ENCODE data around the gene FGF11. TPM values are rescaled to one million over a fixed set of nuclear protein-coding genes. Genes with fewer than 3 reads are reported as not detected.

Gene FGF11
- total RNA-seq, 4 donors from 2014 or later: 1.2 to 7.4 (median 4.1) TPM

DNA sequence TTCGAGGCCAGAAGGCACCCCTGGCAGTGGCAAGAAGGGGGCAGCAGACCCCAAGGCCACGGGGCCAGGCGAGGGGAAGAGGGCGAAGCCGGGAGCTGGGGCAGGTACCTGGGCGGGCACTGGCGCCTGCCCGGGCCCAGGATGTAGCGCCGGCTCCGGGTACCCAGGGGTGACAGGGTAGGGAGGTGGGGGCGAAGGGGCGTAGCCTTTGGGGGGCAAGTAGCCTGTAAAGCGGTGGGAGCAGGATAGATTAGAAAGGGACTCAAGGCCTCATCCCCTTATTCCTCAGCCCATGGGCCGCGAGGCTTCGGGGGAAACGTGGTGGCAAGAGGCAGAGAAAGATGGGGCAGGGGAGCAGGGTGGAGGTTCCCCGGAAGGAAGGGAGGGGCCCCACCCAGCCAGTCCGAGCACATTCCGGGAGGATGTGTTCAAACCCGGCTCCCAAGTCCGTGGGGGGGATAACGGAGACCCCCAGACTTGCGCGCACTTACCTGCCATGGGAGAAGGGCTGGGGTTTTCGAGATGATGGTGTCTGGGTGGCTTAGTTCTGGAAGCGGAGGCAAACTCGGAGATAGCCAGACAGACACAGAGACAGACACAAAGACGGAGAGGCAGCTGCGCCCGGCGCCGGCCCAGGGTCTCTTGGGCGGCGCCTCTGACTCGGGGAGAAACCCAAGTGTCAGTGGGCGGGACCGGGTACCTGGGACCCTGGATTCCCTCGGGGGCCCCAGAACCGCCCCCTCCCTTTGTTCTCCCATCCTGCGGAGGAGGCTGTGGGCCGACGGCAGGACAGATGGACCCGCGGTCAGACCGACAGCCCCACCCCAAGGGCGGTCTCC, 45.5 kb upstream of the FGF11 start:
- H3K4me3 ChIP-seq: peak overlapping the region; percentile 73 to 97 (median 88)
- H3K27ac ChIP-seq: peak overlapping the region; percentile 83 to 97 (median 90)
- ATAC-seq (peak; percentile 16 to 24), DNase-seq (peak in 1 of 2 donors; percentile 15)
- peaks cover 0 to 22% of the 10 kb centered on the region in 2 donors for H3K36me3 ChIP-seq
- no peaks in the 10 kb centered on the region for H3K9me3 ChIP-seq
- in situ Hi-C loops (cut with MboI; ENCODE audit: low sequenced_read_pairs in 4 of 4): no loop called here
- intact Hi-C loops (cut with DNase I; ENCODE audit: low total_unique reads): loop anchor here (1.0 kb wide), 4 partner anchors 9 to 90 kb away; partner anchors contain the start of genes POLR2A and TMEM102
- H3K4me1 ChIP-seq: peaks cover 9 to 10% of the 10 kb centered on the region in 2 donors
- no peaks in the 10 kb centered on the region for H3K27me3 ChIP-seq
- TF ChIP-seq, protein P1, sequence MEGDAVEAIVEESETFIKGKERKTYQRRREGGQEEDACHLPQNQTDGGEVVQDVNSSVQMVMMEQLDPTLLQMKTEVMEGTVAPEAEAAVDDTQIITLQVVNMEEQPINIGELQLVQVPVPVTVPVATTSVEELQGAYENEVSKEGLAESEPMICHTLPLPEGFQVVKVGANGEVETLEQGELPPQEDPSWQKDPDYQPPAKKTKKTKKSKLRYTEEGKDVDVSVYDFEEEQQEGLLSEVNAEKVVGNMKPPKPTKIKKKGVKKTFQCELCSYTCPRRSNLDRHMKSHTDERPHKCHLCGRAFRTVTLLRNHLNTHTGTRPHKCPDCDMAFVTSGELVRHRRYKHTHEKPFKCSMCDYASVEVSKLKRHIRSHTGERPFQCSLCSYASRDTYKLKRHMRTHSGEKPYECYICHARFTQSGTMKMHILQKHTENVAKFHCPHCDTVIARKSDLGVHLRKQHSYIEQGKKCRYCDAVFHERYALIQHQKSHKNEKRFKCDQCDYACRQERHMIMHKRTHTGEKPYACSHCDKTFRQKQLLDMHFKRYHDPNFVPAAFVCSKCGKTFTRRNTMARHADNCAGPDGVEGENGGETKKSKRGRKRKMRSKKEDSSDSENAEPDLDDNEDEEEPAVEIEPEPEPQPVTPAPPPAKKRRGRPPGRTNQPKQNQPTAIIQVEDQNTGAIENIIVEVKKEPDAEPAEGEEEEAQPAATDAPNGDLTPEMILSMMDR (IDR thresholded peaks at IDR 0.05 in 4 of 5, conservative IDR thresholded peaks at IDR 0.05 in 1 of 5): no peak
- TF ChIP-seq POLR2A (IDR thresholded peaks at IDR 0.05): no peak

DNA sequence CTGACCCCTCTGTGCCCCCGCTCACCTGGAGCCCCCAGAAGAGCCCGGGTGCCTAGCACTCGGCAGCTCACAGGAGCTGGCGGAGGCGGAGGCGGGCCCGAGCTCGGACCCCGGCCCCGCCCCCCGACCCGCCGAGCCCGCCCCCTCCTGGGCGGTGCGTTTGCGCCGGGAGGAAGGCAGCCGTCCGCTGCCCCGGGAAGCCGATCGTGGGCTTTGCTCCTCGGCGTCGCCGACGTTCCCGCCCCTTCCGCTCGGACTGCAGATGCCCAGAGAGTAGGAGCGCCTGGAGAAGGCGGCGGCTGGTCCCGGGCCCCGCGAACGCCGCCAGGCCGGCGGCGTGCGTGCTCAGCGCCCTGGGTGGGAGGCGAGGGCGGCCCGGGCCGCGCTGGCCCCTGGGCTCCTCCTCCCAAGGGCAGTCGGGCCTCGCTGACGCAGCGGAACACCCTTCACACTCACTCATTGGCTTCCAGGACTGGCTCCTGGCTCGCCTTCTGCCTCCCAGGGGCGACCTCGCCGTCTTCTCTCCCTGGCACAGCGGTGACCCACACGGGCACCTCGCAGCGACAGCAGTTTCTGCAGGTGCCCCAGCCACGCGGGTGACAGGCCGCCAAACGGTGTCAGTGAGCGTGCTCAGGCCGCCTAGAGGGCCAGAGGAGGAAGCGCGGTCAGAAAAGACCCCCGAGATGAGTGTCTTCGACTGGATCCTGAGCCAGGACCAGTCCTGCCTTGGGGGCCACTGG, 44.7 kb upstream of the FGF11 start, which contains the start of gene PLSCR3:
TSS of gene PLSCR3 (minus strand) at position 74 of the 740 bp plus-strand sequence. CDS start 415 bp downstream, outside the sequence.
- H3K4me1 ChIP-seq: peaks cover 9 to 10% of the 10 kb centered on the region in 2 donors
- ATAC-seq (peak; percentile 89 to 91), DNase-seq (peak; percentile 64 to 81)
- no peaks in the 10 kb centered on the region for H3K9me3 ChIP-seq
- TF ChIP-seq POLR2A (IDR thresholded peaks at IDR 0.05): peak; percentile 93
- TF ChIP-seq, protein P1 (IDR thresholded peaks at IDR 0.05 in 4 of 5, conservative IDR thresholded peaks at IDR 0.05 in 1 of 5): peak; percentile 32 to 61 (median 42)
- H3K27ac ChIP-seq: peak within 1 kb of the TSS; percentile 83 to 97 (median 90)
- no peaks in the 10 kb centered on the region for H3K27me3 ChIP-seq
- H3K36me3 ChIP-seq: peaks cover 0 to 19% of the 10 kb centered on the region in 2 donors
- intact Hi-C loops (cut with DNase I; ENCODE audit: low total_unique reads) (loop anchor here (1.0 kb wide), 4 partner anchors 9 to 90 kb away; partner anchors contain the start of genes POLR2A and TMEM102), in situ Hi-C loops (cut with MboI; ENCODE audit: low sequenced_read_pairs in 4 of 4) (no loop called here)
- peak within 1 kb of the TSS; percentile 73 to 97 (median 88) for H3K4me3 ChIP-seq

DNA sequence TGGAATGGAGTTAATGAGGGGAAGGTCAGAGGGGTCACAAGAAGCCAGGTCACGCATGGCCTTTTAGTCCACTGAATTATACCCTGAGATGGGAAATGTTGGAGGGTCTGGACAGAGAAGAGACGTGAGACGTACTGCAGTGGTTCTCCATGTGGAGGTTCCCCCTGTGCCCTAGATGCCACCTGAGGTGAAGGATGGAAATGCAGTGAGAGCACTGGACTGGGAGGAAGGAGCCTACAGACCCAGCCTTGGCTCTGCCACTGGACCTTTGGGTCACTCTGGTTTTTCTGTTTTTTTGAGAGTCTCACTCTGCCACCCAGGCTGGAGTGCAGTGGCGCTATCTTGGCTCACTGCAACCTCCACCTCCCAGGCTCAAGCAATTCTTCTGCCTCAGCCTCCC, 43.2 kb upstream of the FGF11 start:
- ATAC-seq: no peak
- H3K27me3 ChIP-seq: no peaks in the 10 kb centered on the region
- H3K36me3 ChIP-seq: peaks cover 0 to 4% of the 10 kb centered on the region in 2 donors
- no peak overlapping the region for H3K27ac ChIP-seq
- no peak overlapping the region for H3K4me3 ChIP-seq
- no peaks in the 10 kb centered on the region for H3K9me3 ChIP-seq
- no peak for DNase-seq
- intact Hi-C loops (cut with DNase I; ENCODE audit: low total_unique reads): no loop called here
- in situ Hi-C loops (cut with MboI; ENCODE audit: low sequenced_read_pairs in 4 of 4): no loop called here
- peaks cover 9 to 10% of the 10 kb centered on the region in 2 donors for H3K4me1 ChIP-seq
- no peak for TF ChIP-seq POLR2A (IDR thresholded peaks at IDR 0.05)
- TF ChIP-seq, protein P1 (IDR thresholded peaks at IDR 0.05 in 4 of 5, conservative IDR thresholded peaks at IDR 0.05 in 1 of 5): no peak

DNA sequence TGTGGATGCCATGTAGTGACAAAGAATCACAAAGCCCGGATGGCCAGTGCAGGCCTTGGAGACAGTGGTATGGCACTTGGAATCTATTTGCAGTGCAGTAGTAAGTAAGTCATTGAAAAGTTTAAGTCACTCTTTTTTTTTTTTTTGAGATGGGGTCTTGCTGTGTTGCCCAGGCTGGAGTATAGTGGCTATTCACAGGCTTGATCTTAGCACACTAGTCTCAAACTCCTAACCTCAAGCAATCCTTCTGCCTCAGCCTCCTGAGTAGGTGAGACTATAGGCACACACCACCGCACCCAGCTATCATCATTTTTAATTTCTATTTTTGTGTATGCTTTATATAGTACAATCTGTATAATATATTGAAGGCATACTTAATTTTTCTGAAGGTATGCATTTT, 40.7 kb upstream of the FGF11 start:
- no peaks in the 10 kb centered on the region for H3K36me3 ChIP-seq
- intact Hi-C loops (cut with DNase I; ENCODE audit: low total_unique reads): no loop called here
- H3K27ac ChIP-seq: no peak overlapping the region
- DNase-seq: no peak
- peaks cover 17 to 22% of the 10 kb centered on the region in 2 donors for H3K4me1 ChIP-seq
- TF ChIP-seq, protein P1 (IDR thresholded peaks at IDR 0.05 in 4 of 5, conservative IDR thresholded peaks at IDR 0.05 in 1 of 5): no peak
- no peak for TF ChIP-seq POLR2A (IDR thresholded peaks at IDR 0.05)
- in situ Hi-C loops (cut with MboI; ENCODE audit: low sequenced_read_pairs in 4 of 4): no loop called here
- no peak overlapping the region for H3K4me3 ChIP-seq
- H3K9me3 ChIP-seq: no peaks in the 10 kb centered on the region
- no peak for ATAC-seq
- H3K27me3 ChIP-seq: no peaks in the 10 kb centered on the region

Data from gastrocnemius medialis (tissue), 4 donors.